ENCODE data around the gene ERBB4.
"Not testable (repeated sequence)": the region's sequence is repeated elsewhere in the genome, so short reads cannot be mapped to it uniquely, and the experiment has no call there.

The ERBB4 gene

GRCh38 chr2:211789982-211790381, 748.6 kb downstream of the ERBB4 start:
- no peak for DNase-seq

GRCh38 chr2:211766689-211767088, 771.9 kb downstream of the ERBB4 start:
- no peak for DNase-seq

GRCh38 chr2:211762479-211762878, 776.1 kb downstream of the ERBB4 start:
- DNase-seq: no peak

GRCh38 chr2:211760103-211760502, 778.5 kb downstream of the ERBB4 start:
- no peak for DNase-seq

GRCh38 chr2:211756266-211756665, 782.3 kb downstream of the ERBB4 start:
- DNase-seq: no peak

GRCh38 chr2:211755187-211755586, 783.4 kb downstream of the ERBB4 start:
- no peak for DNase-seq

GRCh38 chr2:211751848-211752247, 786.8 kb downstream of the ERBB4 start:
- no peak for DNase-seq

- no peak for DNase-seq
Measured at GRCh38 chr2:211748339-211748738, 790.3 kb downstream of the ERBB4 start.

GRCh38 chr2:211745295-211746097, 793.1 kb downstream of the ERBB4 start:
- no peak for DNase-seq

- no peak for DNase-seq
Measured at GRCh38 chr2:211744379-211744778, 794.2 kb downstream of the ERBB4 start.

- no peak for DNase-seq
Measured at GRCh38 chr2:211741966-211742365, 796.6 kb downstream of the ERBB4 start.

GRCh38 chr2:211737282-211737681, 801.3 kb downstream of the ERBB4 start:
- DNase-seq: no peak

GRCh38 chr2:211730215-211730614, 808.4 kb downstream of the ERBB4 start:
- no peak for DNase-seq

GRCh38 chr2:211729433-211729832, 809.2 kb downstream of the ERBB4 start:
- no peak for DNase-seq

- no peak for DNase-seq
Measured at GRCh38 chr2:211724933-211725332, 813.7 kb downstream of the ERBB4 start.

- no peak for DNase-seq
Measured at GRCh38 chr2:211723398-211723797, 815.2 kb downstream of the ERBB4 start.

GRCh38 chr2:211722928-211723327, 815.7 kb downstream of the ERBB4 start:
- DNase-seq: no peak

GRCh38 chr2:211721874-211722273, 816.7 kb downstream of the ERBB4 start:
- DNase-seq: not testable (repeated sequence)

GRCh38 chr2:211709389-211709788, 829.2 kb downstream of the ERBB4 start:
- DNase-seq: no peak

- no peak for DNase-seq
Measured at GRCh38 chr2:211692689-211693088, 845.9 kb downstream of the ERBB4 start.

GRCh38 chr2:211690736-211691135, 847.9 kb downstream of the ERBB4 start:
- no peak for DNase-seq

- DNase-seq: no peak
Measured at GRCh38 chr2:211688196-211688595, 850.4 kb downstream of the ERBB4 start.

GRCh38 chr2:211674715-211675114, 863.9 kb downstream of the ERBB4 start:
- no peak for DNase-seq

GRCh38 chr2:211673133-211673905, 865.3 kb downstream of the ERBB4 start:
- DNase-seq: no peak
